Natural killer cell (primary cell): ENCODE measurements around the gene STK16. TPM values are rescaled to one million over a fixed set of nuclear protein-coding genes. Genes with fewer than 3 reads are reported as not detected.
"Not testable (repeated sequence)": the region's sequence is repeated elsewhere in the genome, so short reads cannot be mapped to it uniquely, and the experiment has no call there.

ENCODE experiments used
- ATAC-seq, 3 donors: fragments of 150-1000 bp in 2 of 3; fragments of 200-7000 bp in 1 of 3; cut with Tn5 transposase; 1 replicate in 1 of 3; 2 replicates in 2 of 3; pipeline ENCODE4 v1.10.0; 2021; ENCODE audit warnings: mild to moderate bottlenecking in 2 of 3, moderate library complexity in 2 of 3
- DNase-seq, 2 donors: peaks; one replicate each; pipeline versions ENCODE4 v3.0.0 to v3.0.0-alpha.2; 2013 to 2021; ENCODE audit warnings: mixed read lengths in 1 of 2
- H3K27ac ChIP-seq: one replicate; pipeline ENCODE4 v1.5.1; 2013; ENCODE audit warnings: mild to moderate bottlenecking, low read length
- H3K27me3 ChIP-seq: one replicate; pipeline ENCODE4 v1.6.1; 2013; ENCODE audit warnings: low read length; ENCODE audit not compliant: control insufficient read depth, insufficient read depth
- H3K36me3 ChIP-seq: one replicate; pipeline ENCODE4 v1.6.1; 2013; ENCODE audit warnings: low read length; ENCODE audit not compliant: control insufficient read depth, insufficient read depth
- H3K4me1 ChIP-seq: one replicate; pipeline ENCODE4 v1.6.1; 2013; ENCODE audit warnings: low read length; ENCODE audit not compliant: control insufficient read depth, insufficient read depth
- H3K4me3 ChIP-seq: one replicate; pipeline ENCODE4 v1.5.1; 2013; ENCODE audit warnings: low read length
- H3K9me3 ChIP-seq: one replicate; pipeline ENCODE4 v1.6.1; 2013; ENCODE audit warnings: low read length; ENCODE audit not compliant: control insufficient read depth, insufficient read depth
- H3K27ac Mint-ChIP-seq, 2 donors: one replicate each; pipeline ENCODE4 v1.8.0; 2022; ENCODE audit warnings: mild to moderate bottlenecking in 2 of 2, mixed read lengths in 2 of 2, moderate library complexity in 1 of 2
- H3K27me3 Mint-ChIP-seq, 2 donors: one replicate each; pipeline ENCODE4 v1.8.0; 2022; ENCODE audit warnings: low read depth in 2 of 2, mixed read lengths in 2 of 2
- H3K36me3 Mint-ChIP-seq: one replicate; pipeline ENCODE4 v1.8.0; 2022; ENCODE audit warnings: mixed read lengths
- H3K4me1 Mint-ChIP-seq, 2 donors: one replicate each; pipeline ENCODE4 v1.8.0; 2022; ENCODE audit warnings: mixed read lengths in 2 of 2
- H3K4me3 Mint-ChIP-seq: one replicate; pipeline ENCODE4 v1.8.0; 2022; ENCODE audit warnings: mild to moderate bottlenecking, moderate library complexity, mixed read lengths
- H3K9me3 Mint-ChIP-seq, 2 donors: one replicate each; pipeline ENCODE4 v1.8.0; 2022; ENCODE audit warnings: mixed read lengths in 2 of 2
- CTCF ChIP-seq: fragments of 200-600 bp; IDR thresholded peaks from one replicate; pipeline ENCODE4 v1.8.0; 2022; ENCODE audit warnings: antibody characterized with exemption
- WGBS: methylation state at CpG from one replicate; pipeline ENCODE4 v1.1.7; 2013; ENCODE audit warnings: missing lambda C conversion rate; ENCODE audit not compliant: insufficient coverage; 5-methylcytosine and 5-hydroxymethylcytosine counted together
- intact Hi-C: fragments of 100-400 bp; cut with micrococcal nuclease; formaldehyde crosslinking; loops from one replicate; pipeline ENCODE4 v1.14.2; 2022
- total RNA-seq, 4 donors: library from RNA; stranded (reverse); fragments of 120-200 nt in 1 of 4; gene quantifications; one replicate each; pipeline versions ENCODE4 v1.2.3 to v1.2.4, GENCODE V29; 2013 to 2022

The STK16 gene
- total RNA-seq, 3 donors from 2014 or later (not counting 1 experiment from before 2014, with no cell fraction given): 28.7 to 32.5 (median 32.4) TPM

GRCh38 chr2:219199470-219200211 lies 45.6 kb upstream of the STK16 start:
- peak in 1 of 2 donors; percentile 1 for DNase-seq
- Histone ChIP-seq H3K9me3 (no peaks in the 10 kb centered on the region), H3K27ac (peak overlapping the region; percentile 18), H3K27me3 (no peaks in the 10 kb centered on the region), H3K4me1 (peaks cover 11% of the 10 kb centered on the region), H3K4me3 (no peak overlapping the region), H3K36me3 (no peaks in the 10 kb centered on the region)
- Mint-ChIP-seq H3K4me1 (peaks cover 5 to 15% of the 10 kb centered on the region in 2 donors), H3K27ac (peak overlapping the region in 1 of 2 donors; percentile 86), H3K9me3 (no peaks in the 10 kb centered on the region), H3K27me3 (peaks cover 0 to 7% of the 10 kb centered on the region in 2 donors), H3K36me3 (no peaks in the 10 kb centered on the region), H3K4me3 (no peak overlapping the region)
- intact Hi-C loops: no loop called here
- TF ChIP-seq CTCF: no peak
- no peak for ATAC-seq
- 95% methylated on average over 11 of the region's 12 CpGs for WGBS

- peak overlapping the region; percentile 84 for H3K4me3 Mint-ChIP-seq
- Histone ChIP-seq H3K4me3 (peak overlapping the region; percentile 18), H3K27ac (peak overlapping the region; percentile 63), H3K4me1 (peaks cover 12% of the 10 kb centered on the region)
- peak; percentile 28 to 63 for DNase-seq
- H3K9me3 ChIP-seq, H3K27me3 Mint-ChIP-seq, H3K36me3 ChIP-seq, H3K9me3 Mint-ChIP-seq, H3K36me3 Mint-ChIP-seq, ATAC-seq, intact Hi-C loops, H3K27me3 ChIP-seq: not testable (repeated sequence)
- H3K4me1 Mint-ChIP-seq: peaks cover 5 to 15% of the 10 kb centered on the region in 2 donors
- peak overlapping the region; percentile 85 to 86 for H3K27ac Mint-ChIP-seq
- 58% methylated on average over 23 of the region's 26 CpGs for WGBS
Measured at GRCh38 chr2:219200502-219201326, 44.6 kb upstream of the STK16 start.

GRCh38 chr2:219201331-219201730 lies 43.9 kb upstream of the STK16 start:
- H3K36me3 Mint-ChIP-seq, intact Hi-C loops, H3K27ac ChIP-seq, ATAC-seq, H3K4me3 Mint-ChIP-seq, H3K27me3 ChIP-seq, H3K9me3 ChIP-seq, H3K36me3 ChIP-seq, H3K27ac Mint-ChIP-seq, H3K27me3 Mint-ChIP-seq, H3K9me3 Mint-ChIP-seq, H3K4me3 ChIP-seq: not testable (repeated sequence)
- H3K4me1 Mint-ChIP-seq: peaks cover 10 to 20% of the 10 kb centered on the region in 2 donors
- peaks cover 18% of the 10 kb centered on the region for H3K4me1 ChIP-seq
- 93% methylated on average over 21 of the region's 21 CpGs for WGBS
- peak in 1 of 2 donors; percentile 0 for DNase-seq

- Mint-ChIP-seq H3K27ac (peak overlapping the region in 1 of 2 donors; percentile 92), H3K4me1 (peaks cover 20 to 28% of the 10 kb centered on the region in 2 donors), H3K27me3 (peaks cover 0 to under 1% of the 10 kb centered on the region in 2 donors), H3K36me3 (no peaks in the 10 kb centered on the region), H3K9me3 (no peaks in the 10 kb centered on the region), H3K4me3 (no peak overlapping the region)
- WGBS: 97% methylated on average over 7 of the region's 7 CpGs
- no peak for ATAC-seq
- TF ChIP-seq CTCF: no peak
- Histone ChIP-seq H3K9me3 (no peaks in the 10 kb centered on the region), H3K4me1 (peaks cover 41% of the 10 kb centered on the region), H3K36me3 (peaks cover 17% of the 10 kb centered on the region), H3K4me3 (no peak overlapping the region), H3K27ac (no peak overlapping the region), H3K27me3 (no peaks in the 10 kb centered on the region)
- peak in 1 of 2 donors; percentile 1 for DNase-seq
- intact Hi-C loops: no loop called here
Measured at GRCh38 chr2:219204425-219205164, 40.7 kb upstream of the STK16 start.
